ENCODE measurements around the gene CD82.

CD82 gene

DNA sequence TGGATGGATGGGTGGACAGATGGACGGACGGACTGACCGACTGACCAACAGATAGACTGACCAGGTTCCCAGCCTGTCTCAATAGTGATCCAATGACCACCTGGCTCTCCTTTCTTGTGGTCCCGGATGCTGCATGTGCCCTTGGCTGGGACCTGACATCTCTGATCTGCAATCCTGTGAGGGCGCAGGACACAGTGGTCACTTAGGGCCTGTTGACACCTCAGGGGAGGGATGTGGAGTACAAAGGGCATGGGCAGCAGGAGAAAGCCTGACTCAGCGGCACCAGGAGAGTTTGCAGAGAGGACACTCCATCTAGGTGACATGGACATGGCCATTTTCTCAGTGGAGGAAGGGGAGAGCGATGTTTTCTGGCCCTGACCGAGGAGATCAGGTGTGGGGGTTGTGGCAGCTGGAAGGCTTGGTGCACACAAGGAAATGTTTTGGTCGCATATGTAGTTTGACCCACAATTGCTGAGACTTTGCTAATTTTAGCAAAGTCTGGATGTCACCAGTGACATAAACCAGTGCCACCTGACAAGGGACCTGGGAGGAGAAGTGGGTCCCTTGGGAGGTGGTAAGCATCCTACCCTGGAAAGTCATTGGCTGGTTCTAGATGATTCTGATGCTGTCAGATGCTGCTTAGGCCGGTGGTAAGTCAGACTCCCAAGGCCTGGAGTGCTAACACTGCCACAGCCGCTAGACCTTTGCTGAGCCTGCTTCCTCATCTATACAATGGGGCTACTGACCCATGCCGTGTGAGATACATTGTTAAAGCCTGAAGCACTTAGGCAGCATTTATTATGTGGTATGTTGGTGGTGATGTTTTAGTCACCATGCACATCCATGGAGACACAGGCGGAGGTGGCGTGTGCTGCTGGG is 50.7 kb downstream of the CD82 start:
- TF ChIP-seq, protein P1, sequence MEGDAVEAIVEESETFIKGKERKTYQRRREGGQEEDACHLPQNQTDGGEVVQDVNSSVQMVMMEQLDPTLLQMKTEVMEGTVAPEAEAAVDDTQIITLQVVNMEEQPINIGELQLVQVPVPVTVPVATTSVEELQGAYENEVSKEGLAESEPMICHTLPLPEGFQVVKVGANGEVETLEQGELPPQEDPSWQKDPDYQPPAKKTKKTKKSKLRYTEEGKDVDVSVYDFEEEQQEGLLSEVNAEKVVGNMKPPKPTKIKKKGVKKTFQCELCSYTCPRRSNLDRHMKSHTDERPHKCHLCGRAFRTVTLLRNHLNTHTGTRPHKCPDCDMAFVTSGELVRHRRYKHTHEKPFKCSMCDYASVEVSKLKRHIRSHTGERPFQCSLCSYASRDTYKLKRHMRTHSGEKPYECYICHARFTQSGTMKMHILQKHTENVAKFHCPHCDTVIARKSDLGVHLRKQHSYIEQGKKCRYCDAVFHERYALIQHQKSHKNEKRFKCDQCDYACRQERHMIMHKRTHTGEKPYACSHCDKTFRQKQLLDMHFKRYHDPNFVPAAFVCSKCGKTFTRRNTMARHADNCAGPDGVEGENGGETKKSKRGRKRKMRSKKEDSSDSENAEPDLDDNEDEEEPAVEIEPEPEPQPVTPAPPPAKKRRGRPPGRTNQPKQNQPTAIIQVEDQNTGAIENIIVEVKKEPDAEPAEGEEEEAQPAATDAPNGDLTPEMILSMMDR (IDR thresholded peaks at IDR 0.05) = no peak
- no peak for TF ChIP-seq ZFX (IDR thresholded peaks at IDR 0.05; ENCODE audit: borderline replicate concordance)
- no peak overlapping the region for H3K27ac ChIP-seq

DNA sequence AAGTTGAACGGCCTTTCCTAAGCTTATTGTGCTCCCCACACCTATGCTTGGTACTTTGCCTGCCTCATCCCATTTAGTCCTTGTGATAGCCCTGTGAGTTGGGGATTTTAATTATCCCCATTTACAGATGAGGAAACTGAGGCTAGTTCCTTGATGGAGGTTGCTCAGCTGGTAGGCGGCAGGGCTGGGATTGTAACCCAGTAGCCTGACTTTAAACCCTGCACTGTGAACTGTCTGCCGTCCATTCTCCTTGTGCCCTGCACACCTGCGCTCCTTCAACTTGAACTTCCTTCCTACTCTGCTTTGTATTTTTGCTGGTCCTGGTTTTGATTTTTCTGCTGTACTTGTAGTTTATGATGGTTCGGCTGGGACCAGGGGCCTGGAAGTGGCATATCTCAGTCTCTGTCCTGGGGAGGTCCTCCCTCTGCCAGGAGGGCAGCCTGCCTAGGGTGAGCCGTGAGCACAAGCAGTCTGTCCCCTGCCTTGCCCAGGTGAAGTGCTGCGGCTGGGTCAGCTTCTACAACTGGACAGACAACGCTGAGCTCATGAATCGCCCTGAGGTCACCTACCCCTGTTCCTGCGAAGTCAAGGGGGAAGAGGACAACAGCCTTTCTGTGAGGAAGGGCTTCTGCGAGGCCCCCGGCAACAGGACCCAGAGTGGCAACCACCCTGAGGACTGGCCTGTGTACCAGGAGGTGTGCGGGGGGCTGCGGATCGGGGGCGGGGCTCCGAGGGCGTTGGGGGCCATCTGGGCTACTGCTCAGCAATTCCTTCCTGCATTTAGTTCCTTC is 52.4 kb downstream of the CD82 start:
- TF ChIP-seq, protein P1 (IDR thresholded peaks at IDR 0.05) = no peak
- no peak for TF ChIP-seq ZFX (IDR thresholded peaks at IDR 0.05; ENCODE audit: borderline replicate concordance)
- no peak overlapping the region for H3K27ac ChIP-seq

DNA sequence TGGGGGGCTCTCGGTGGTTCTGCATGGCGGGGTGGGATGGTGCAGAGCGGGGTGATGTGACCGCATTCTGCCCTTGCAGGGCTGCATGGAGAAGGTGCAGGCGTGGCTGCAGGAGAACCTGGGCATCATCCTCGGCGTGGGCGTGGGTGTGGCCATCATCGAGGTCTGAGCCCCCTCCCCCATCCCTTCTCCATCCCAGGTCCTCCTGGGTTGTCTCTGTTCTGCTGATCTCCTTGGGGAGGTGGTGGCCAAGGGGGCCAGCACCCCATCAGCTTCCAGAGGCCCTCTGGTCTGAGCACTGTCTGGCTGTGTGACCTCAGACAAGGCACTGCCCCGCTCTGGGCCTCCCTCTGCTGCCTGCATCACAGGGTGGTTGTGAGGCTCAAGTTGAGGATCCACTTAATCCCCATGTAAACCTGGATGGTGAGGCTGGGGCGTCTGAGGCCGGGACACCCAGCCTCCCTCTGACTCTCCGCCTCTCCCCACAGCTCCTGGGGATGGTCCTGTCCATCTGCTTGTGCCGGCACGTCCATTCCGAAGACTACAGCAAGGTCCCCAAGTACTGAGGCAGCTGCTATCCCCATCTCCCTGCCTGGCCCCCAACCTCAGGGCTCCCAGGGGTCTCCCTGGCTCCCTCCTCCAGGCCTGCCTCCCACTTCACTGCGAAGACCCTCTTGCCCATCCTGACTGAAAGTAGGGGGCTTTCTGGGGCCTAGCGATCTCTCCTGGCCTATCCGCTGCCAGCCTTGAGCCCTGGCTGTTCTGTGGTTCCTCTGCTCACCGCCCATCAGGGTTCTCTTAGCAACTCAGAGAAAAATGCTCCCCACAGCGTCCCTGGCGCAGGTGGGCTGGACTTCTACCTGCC is 53.3 kb downstream of the CD82 start:
- TF ChIP-seq ZFX (IDR thresholded peaks at IDR 0.05; ENCODE audit: borderline replicate concordance) = no peak
- TF ChIP-seq, protein P1 (IDR thresholded peaks at IDR 0.05) = no peak
- H3K27ac ChIP-seq = no peak overlapping the region

DNA sequence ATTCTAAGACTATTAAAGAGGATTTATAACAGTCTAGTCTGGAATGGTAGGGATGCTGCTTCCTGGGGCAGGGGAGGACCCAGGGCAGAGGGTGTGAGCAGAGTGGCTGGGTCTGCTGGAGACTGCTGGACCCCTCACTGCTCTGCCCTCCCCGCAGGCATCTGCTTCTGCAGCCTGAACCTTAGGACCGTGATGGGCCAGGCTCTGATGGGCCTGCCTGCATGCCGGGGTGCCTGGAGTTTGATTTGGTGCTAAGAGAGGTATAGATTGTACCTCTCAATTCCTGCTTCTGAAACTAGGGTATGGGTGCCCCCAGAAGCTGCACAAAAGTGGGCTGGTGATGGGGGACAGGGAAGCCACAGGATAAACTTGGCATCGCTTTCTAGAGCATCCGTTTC is 54.9 kb downstream of the CD82 start:
- no peak for TF ChIP-seq ZFX (IDR thresholded peaks at IDR 0.05; ENCODE audit: borderline replicate concordance)
- TF ChIP-seq, protein P1 (IDR thresholded peaks at IDR 0.05) = no peak
- no peak overlapping the region for H3K27ac ChIP-seq

DNA sequence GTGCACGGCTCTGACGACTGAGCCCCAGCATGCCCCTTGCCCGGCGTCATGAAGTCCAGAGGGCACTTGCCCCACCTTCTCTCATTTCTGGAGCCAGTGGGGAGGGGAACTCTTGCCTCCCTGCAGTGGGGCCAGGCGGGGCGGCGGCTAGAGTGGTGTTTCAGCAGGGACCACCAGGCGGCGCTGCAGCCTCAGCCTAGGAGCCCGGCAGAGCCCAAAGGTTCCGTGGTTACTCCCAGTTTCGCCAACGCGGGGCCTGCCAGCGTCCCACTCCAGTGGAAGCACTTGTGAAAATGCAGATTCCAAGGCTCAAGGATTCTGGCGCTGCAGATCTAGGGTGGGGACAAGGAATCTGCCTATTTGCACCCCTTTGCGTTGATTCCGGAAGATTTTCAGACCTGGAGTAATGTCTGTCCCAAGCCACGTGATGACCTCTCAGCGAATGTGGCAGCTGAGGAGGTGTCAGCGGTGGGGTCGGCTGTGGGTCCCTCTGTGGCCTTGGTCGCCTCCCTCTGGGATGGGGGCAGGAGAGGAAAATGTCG is 55.7 kb downstream of the CD82 start:
- TF ChIP-seq, protein P1 (IDR thresholded peaks at IDR 0.05) = peak; percentile 98
- TF ChIP-seq ZFX (IDR thresholded peaks at IDR 0.05; ENCODE audit: borderline replicate concordance) = no peak
- H3K27ac ChIP-seq = no peak overlapping the region

DNA sequence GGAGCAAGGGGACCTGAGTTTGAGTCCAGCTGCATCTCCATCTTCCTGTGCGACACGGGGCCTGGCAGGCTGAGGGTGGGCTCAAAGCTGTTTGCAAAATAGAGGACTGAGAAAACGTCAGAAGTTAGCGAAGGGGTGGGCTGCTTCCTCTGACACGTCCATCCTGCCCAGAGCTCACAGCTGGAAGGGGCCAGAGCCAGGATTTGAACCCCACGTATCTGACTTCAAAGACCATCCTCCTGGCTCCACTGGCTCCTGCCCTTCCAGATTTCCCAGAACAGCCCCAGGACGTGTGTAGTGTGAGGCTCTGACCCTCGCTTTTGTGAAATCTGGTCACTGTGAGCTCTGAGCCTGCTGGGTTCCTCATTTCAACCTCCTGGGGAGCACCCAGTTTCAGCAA is 56.3 kb downstream of the CD82 start:
- TF ChIP-seq ZFX (IDR thresholded peaks at IDR 0.05; ENCODE audit: borderline replicate concordance) = no peak
- TF ChIP-seq, protein P1 (IDR thresholded peaks at IDR 0.05) = no peak
- H3K27ac ChIP-seq = no peak overlapping the region
